ENCODE results near the gene EPS8L3. TPM values are rescaled to one million over a fixed set of nuclear protein-coding genes. Genes with fewer than 3 reads are reported as not detected.

EPS8L3 gene
- total and polyA plus RNA-seq, 2 of the 8 experiments (the other 6 are each of a cell fraction or from before 2014, with no cell fraction given), result not detected

DNA sequence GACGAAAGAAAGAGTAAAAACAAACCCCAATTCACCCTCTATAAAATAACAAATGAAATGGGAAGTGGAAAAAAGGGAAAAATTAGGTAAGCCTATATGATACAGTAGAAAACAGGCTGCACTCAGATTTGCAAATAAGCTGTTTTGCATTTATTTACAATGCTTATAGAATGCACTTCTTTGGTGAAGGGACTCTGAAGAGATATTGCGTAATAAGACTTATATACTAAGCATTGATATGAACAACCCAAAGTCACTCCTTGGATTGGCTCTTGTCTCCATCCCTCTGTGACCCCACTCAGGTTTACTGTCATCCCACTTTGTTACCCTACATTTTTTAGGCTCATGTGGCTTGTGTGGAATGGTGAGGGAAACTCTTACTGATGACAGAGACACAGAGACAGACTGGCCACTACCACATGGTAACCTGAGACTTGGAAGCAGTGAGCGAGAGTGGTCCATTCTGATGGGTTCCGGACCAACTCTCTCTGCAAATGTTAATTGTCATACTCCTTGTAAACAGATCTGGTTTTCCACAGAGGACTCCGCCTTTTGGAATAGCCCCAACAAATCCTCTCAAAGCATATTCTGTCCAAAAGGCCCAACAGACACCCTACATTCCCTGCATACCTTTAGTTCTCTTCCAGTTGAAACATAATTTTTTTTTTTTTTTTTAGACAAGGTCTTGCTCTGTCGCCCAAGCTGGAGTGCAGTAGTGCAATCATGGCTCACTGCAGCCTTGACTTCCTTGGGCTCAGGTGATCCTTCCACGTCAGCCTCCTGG lies 40.6 kb downstream of the EPS8L3 start:
- Histone ChIP-seq H3K27me3 (replicated peaks in 1 of 4; ENCODE audit: control insufficient read depth in 3 of 4, extremely low read depth in 1 of 4, insufficient read depth in 3 of 4, low read length in 3 of 4) (no peaks in the 10 kb centered on the region), H2BK15ac (ENCODE audit: low read length) (no peak overlapping the region), H3K14ac (ENCODE audit: insufficient read length) (no peak overlapping the region), H3K23ac (ENCODE audit: insufficient read length) (no peak overlapping the region), H2BK20ac (ENCODE audit: low read length) (no peak overlapping the region), H3K56ac (replicated peaks; ENCODE audit: insufficient read length, low read depth, low read length) (no peak overlapping the region), H3K9me3 (ENCODE audit: insufficient read depth in 2 of 2, low read depth in 1 of 2, low read length in 1 of 2) (peaks cover 7% of the 10 kb centered on the region in 2 experiments), H4K5ac (ENCODE audit: insufficient read length, low read depth, low read length) (no peak overlapping the region), H3K23me2 (ENCODE audit: low read depth, low read length) (no peaks in the 10 kb centered on the region), H3K18ac (ENCODE audit: extremely low read depth, low read length) (no peak overlapping the region), H2BK120ac (replicated peaks; ENCODE audit: low read depth, low read length) (no peak overlapping the region), H3K4me2 (ENCODE audit: insufficient read depth in 1 of 2, low read depth in 2 of 2, low read length in 2 of 2) (no peak overlapping the region), H3K9ac (replicated peaks in 1 of 4; ENCODE audit: extremely low read depth in 1 of 4, low read depth in 3 of 4, low read length in 3 of 4) (no peak overlapping the region), H3K36me3 (ENCODE audit: control insufficient read depth in 2 of 4, insufficient read depth in 4 of 4, low read length in 3 of 4) (no peaks in the 10 kb centered on the region), H3K27ac (ENCODE audit: low read depth, low read length) (no peak overlapping the region), H3K4me1 (replicated peaks in 1 of 4; ENCODE audit: control insufficient read depth in 3 of 4, insufficient read depth in 4 of 4, low read length in 3 of 4) (no peaks in the 10 kb centered on the region), H3K4ac (replicated peaks; ENCODE audit: insufficient read length, low read depth, low read length) (no peak overlapping the region), H2AFZ (ENCODE audit: low read length) (no peak overlapping the region), H4K20me1 (replicated peaks in 1 of 2; ENCODE audit: control insufficient read depth in 1 of 2, insufficient read depth in 2 of 2, low read length in 2 of 2) (no peaks in the 10 kb centered on the region), H4K91ac (replicated peaks; ENCODE audit: insufficient read length, low read length) (no peak overlapping the region), H2AK5ac (ENCODE audit: low read depth, low read length) (no peak overlapping the region), H2BK5ac (ENCODE audit: low read depth, low read length) (no peak overlapping the region), H4K8ac (ENCODE audit: extremely low read depth, insufficient read depth, low read length) (no peak overlapping the region), H2BK12ac (ENCODE audit: low read depth, low read length) (no peak overlapping the region), H3K79me2 (ENCODE audit: control insufficient read depth in 1 of 2, insufficient read depth in 2 of 2, low read length in 2 of 2) (no peaks in the 10 kb centered on the region), H3K4me3 (ENCODE audit: extremely low read depth in 1 of 4, insufficient read depth in 2 of 4, low read depth in 3 of 4, low read length in 4 of 4) (no peak overlapping the region), H3K79me1 (ENCODE audit: low read depth, low read length) (no peaks in the 10 kb centered on the region)
- WGBS, 2 experiments (ENCODE audit: extremely low coverage in 1 of 2, insufficient coverage in 1 of 2, insufficient read length in 1 of 2, insufficient replicate concordance in 2 of 2, low coverage in 1 of 2, low lambda C conversion rate in 2 of 2, missing lambda C conversion rate in 1 of 2), result 89% methylated on average over 7 of the region's 7 CpGs; no CpG with 5 or more reads in 1 of the 2 experiments
- POLR2A ChIA-PET (ENCODE audit: partially characterized antibody), result no interaction called here
- TF ChIP-seq BACH1 (IDR thresholded peaks at IDR 0.05; ENCODE audit: low read length), result no peak
- no peak for TF ChIP-seq EZH2 (IDR thresholded peaks at IDR 0.05; ENCODE audit: low read depth, low read length, severe bottlenecking)
- peak; percentile 93 for TF ChIP-seq CEBPB (IDR thresholded peaks at IDR 0.05; ENCODE audit: low read depth, low read length)
- no peak for TF ChIP-seq CBX5 (IDR thresholded peaks at IDR 0.05; ENCODE audit: low read depth, low read length)
- TF ChIP-seq EP300 (IDR thresholded peaks at IDR 0.05; ENCODE audit: borderline replicate concordance in 1 of 2, low read depth in 2 of 2, low read length in 2 of 2), result no peak
- TF ChIP-seq SIX5 (IDR thresholded peaks at IDR 0.05; ENCODE audit: low read depth, low read length), result no peak
- DNase-seq (ENCODE audit: low read depth in 1 of 2, low spot score in 2 of 2) (no peak), FAIRE-seq (no peak)
- CTCF ChIA-PET (ENCODE audit: partially characterized antibody), result interaction anchor here (0.7 kb wide), 1 partner anchor 246 kb away, joined by 3 read pairs; no protein-coding TSS in a partner anchor

All from H1 (cell line).